Activated CD4-positive, alpha-beta T cell treated with anti-CD3 and anti-CD28 coated beads, Interleukin-2, Interleukin-6, amounts not matched to agents 100 ng/mL and 50 ng/mL, durations not matched to agents 16 hours and 8 hours (primary cell): ENCODE data around the gene DYNLT2B.
"Not testable (repeated sequence)": the region's sequence is repeated elsewhere in the genome, so short reads cannot be mapped to it uniquely, and the experiment has no call there.

ENCODE experiments used
- DNase-seq: peaks from one replicate; pipeline ENCODE4 v3.0.0-alpha.2; 2020

The DYNLT2B gene

GRCh38 chr3:196317687-196318467 lies at the start of gene DYNLT2B:
Gene DYNLT2B (minus strand): TSS chr3:196318240. CDS start chr3:196318152, 88 bp downstream.
- DNase-seq, result peak; percentile 93

GRCh38 chr3:196365736-196366135 lies 47.7 kb upstream of the DYNLT2B start:
- DNase-seq, result no peak

- no peak for DNase-seq
These were observed 42.5 kb upstream of the DYNLT2B start for GRCh38 chr3:196360586-196360985.

GRCh38 chr3:196358540-196358939 lies 40.5 kb upstream of the DYNLT2B start:
- DNase-seq, result not testable (repeated sequence)

GRCh38 chr3:196357905-196358304 lies 39.9 kb upstream of the DYNLT2B start:
- DNase-seq, result peak; percentile 7

GRCh38 chr3:196356556-196356955 lies 38.5 kb upstream of the DYNLT2B start:
- DNase-seq, result no peak

- no peak for DNase-seq
These were observed 37.6 kb upstream of the DYNLT2B start for GRCh38 chr3:196355668-196356067.

GRCh38 chr3:196354132-196354531 lies 36.1 kb upstream of the DYNLT2B start:
- DNase-seq, result no peak

- DNase-seq, result no peak
These were observed 33.5 kb upstream of the DYNLT2B start for GRCh38 chr3:196351541-196351940.

GRCh38 chr3:196350067-196350466 lies 32.0 kb upstream of the DYNLT2B start:
- no peak for DNase-seq

- no peak for DNase-seq
These were observed 30.7 kb upstream of the DYNLT2B start for GRCh38 chr3:196348698-196349097.

GRCh38 chr3:196344663-196345062 lies 26.6 kb upstream of the DYNLT2B start:
- no peak for DNase-seq

- DNase-seq, result not testable (repeated sequence)
These were observed 25.9 kb upstream of the DYNLT2B start for GRCh38 chr3:196343917-196344316.

- no peak for DNase-seq
These were observed 23.1 kb upstream of the DYNLT2B start for GRCh38 chr3:196341137-196341536.

- no peak for DNase-seq
These were observed 22.4 kb upstream of the DYNLT2B start for GRCh38 chr3:196340466-196340865.

- DNase-seq, result no peak
These were observed 21.6 kb upstream of the DYNLT2B start for GRCh38 chr3:196339493-196340254.

- no peak for DNase-seq
These were observed 21.0 kb upstream of the DYNLT2B start for GRCh38 chr3:196339044-196339443.

GRCh38 chr3:196336319-196337145 lies 18.5 kb upstream of the DYNLT2B start:
- DNase-seq, result no peak

GRCh38 chr3:196335503-196335948 lies 17.5 kb upstream of the DYNLT2B start:
- DNase-seq, result no peak

- no peak for DNase-seq
These were observed 16.9 kb upstream of the DYNLT2B start for GRCh38 chr3:196334982-196335381.

GRCh38 chr3:196332168-196332567 lies 14.1 kb upstream of the DYNLT2B start:
- no peak for DNase-seq

- DNase-seq, result no peak
These were observed 9.4 kb upstream of the DYNLT2B start for GRCh38 chr3:196327405-196327804.

- no peak for DNase-seq
These were observed 8.9 kb upstream of the DYNLT2B start for GRCh38 chr3:196326936-196327335.
